PFSK-1 (cell line): ENCODE measurements around the gene PSRC1.

Source experiments
- FOXP2 ChIP-seq: optimal IDR thresholded peaks from 2 replicates; pipeline ENCODE3; 2011; ENCODE audit warnings: borderline replicate concordance, control low read depth, inconsistent platforms; ENCODE audit not compliant: insufficient read depth; ENCODE audit errors: extremely low read length, extremely low read depth
- POLR2AphosphoS5 ChIP-seq: IDR thresholded peaks from 2 replicates; pipeline ENCODE4 v1.6.1; 2012; ENCODE audit warnings: low read depth, mild to moderate bottlenecking, control low read depth, low read length, moderate library complexity
- SIN3A ChIP-seq: IDR thresholded peaks from 2 replicates; pipeline ENCODE4 v1.6.1; 2012; ENCODE audit warnings: mild to moderate bottlenecking, low read length, moderate library complexity, borderline replicate concordance; ENCODE audit not compliant: insufficient read depth
- TAF1 ChIP-seq: IDR thresholded peaks from 2 replicates; pipeline ENCODE4 v1.6.1; 2012; ENCODE audit warnings: low read length, control low read depth, borderline replicate concordance; ENCODE audit not compliant: insufficient read depth
- TF ChIP-seq, protein P1 (sequence below), 2 experiments: IDR thresholded peaks; 2 replicates each; pipeline versions ENCODE4 v1.6.1 to v1.8.0; 2011 to 2012; ENCODE audit warnings: low read depth in 2 of 2, low read length in 2 of 2, control low read depth in 1 of 2, inconsistent platforms in 1 of 2, mild to moderate bottlenecking in 1 of 2, moderate library complexity in 1 of 2; ENCODE audit not compliant: insufficient read depth in 1 of 2

PSRC1 gene

DNA sequence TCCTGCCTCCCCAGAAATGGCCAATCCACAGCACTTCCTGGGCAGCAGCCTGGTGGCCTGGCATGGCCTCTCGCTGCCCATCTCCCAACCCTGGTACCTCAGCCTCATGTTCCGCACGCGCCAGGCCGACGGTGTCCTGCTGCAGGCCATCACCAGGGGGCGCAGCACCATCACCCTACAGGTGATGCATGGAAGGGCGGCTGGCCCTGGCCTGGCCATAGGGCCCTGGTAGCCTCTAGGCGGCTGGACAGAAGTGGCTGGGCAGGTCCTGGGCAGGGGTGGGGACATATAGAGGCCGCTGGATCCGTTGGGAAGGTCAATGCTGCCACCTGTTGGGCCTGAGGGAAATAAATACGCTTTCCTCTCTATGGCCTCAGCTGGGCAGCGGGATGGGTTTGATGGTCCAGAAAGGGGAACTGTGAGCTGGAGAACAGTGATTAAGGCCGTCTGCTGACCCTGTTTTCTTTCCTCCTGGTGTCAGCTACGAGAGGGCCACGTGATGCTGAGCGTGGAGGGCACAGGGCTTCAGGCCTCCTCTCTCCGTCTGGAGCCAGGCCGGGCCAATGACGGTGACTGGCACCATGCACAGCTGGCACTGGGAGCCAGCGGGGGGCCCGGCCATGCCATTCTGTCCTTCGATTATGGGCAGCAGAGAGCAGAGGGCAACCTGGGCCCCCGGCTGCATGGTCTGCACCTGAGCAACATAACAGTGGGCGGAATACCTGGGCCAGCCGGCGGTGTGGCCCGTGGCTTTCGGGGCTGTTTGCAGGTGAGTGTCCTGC is 19.2 kb downstream of the PSRC1 start:
- no peak for TF ChIP-seq SIN3A
- TF ChIP-seq, protein P1, sequence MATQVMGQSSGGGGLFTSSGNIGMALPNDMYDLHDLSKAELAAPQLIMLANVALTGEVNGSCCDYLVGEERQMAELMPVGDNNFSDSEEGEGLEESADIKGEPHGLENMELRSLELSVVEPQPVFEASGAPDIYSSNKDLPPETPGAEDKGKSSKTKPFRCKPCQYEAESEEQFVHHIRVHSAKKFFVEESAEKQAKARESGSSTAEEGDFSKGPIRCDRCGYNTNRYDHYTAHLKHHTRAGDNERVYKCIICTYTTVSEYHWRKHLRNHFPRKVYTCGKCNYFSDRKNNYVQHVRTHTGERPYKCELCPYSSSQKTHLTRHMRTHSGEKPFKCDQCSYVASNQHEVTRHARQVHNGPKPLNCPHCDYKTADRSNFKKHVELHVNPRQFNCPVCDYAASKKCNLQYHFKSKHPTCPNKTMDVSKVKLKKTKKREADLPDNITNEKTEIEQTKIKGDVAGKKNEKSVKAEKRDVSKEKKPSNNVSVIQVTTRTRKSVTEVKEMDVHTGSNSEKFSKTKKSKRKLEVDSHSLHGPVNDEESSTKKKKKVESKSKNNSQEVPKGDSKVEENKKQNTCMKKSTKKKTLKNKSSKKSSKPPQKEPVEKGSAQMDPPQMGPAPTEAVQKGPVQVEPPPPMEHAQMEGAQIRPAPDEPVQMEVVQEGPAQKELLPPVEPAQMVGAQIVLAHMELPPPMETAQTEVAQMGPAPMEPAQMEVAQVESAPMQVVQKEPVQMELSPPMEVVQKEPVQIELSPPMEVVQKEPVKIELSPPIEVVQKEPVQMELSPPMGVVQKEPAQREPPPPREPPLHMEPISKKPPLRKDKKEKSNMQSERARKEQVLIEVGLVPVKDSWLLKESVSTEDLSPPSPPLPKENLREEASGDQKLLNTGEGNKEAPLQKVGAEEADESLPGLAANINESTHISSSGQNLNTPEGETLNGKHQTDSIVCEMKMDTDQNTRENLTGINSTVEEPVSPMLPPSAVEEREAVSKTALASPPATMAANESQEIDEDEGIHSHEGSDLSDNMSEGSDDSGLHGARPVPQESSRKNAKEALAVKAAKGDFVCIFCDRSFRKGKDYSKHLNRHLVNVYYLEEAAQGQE (IDR thresholded peaks at IDR 0.05; ENCODE audit: insufficient read depth in 1 of 2, low read depth in 2 of 2, low read length in 2 of 2), result 0 out of 4 replicates have a peak, but pooled peaks of 1 of the 2 experiments have one; percentile 9
- no peak for TF ChIP-seq TAF1
- TF ChIP-seq POLR2AphosphoS5, result no peak
- peak; percentile 92 for TF ChIP-seq FOXP2

DNA sequence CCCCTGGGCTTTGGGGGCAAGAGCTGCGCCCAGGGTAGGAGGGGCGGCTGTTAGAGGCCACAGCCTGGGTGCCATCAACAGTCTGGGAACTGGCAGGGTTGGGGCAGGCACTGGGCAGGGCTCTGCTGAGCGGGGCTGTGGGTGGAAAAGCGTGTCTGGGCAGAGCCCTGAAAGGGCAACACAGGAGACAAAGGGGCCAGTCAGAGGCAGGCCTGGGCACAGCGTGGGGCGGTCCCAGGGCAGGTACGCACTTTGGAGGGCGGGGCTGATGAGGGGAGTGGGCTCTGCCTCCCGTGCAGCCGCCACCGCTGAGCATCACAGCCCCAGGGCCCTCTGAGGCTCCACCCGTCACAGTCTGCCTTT is 19.7 kb downstream of the PSRC1 start:
- TF ChIP-seq FOXP2, result no peak
- TF ChIP-seq TAF1, result no peak
- no peak for TF ChIP-seq SIN3A
- TF ChIP-seq POLR2AphosphoS5, result no peak
- TF ChIP-seq, protein P1 (IDR thresholded peaks at IDR 0.05; ENCODE audit: insufficient read depth in 1 of 2, low read depth in 2 of 2, low read length in 2 of 2), result no peak

DNA sequence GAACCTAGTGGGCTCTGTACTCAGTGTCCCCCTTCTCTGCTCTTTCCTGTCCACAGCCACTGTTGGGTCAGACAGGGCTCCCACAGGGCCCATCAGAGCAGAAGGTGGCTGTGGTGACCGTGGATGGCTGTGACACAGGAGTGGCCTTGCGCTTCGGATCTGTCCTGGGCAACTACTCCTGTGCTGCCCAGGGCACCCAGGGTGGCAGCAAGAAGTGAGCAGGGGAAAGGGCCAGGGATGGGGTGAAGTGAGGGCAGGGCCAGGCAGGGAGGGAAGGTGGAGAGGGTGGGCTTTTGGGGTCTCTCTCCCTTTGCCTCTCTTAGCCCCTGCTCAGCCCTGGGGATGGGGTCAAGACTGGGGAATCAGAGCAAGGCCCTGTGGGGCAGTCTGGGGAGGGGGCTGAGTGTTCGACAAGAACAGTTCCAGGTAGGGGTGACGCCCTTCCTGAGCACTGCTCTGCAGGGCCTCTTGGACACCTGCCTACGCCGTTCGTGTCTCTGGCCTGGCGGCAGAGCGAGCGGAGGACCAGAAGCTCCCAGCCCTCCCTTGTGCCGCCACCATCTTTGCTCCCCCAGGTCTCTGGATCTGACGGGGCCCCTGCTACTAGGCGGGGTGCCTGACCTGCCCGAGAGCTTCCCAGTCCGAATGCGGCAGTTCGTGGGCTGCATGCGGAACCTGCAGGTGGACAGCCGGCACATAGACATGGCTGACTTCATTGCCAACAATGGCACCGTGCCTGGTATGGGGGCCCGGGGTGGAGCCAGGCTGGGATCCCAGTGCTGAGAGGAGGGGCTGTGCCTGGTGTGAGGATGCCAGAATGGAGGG is 20.5 kb downstream of the PSRC1 start:
- TF ChIP-seq TAF1, result no peak
- TF ChIP-seq SIN3A, result no peak
- TF ChIP-seq POLR2AphosphoS5, result no peak
- TF ChIP-seq FOXP2, result no peak
- TF ChIP-seq, protein P1 (IDR thresholded peaks at IDR 0.05; ENCODE audit: insufficient read depth in 1 of 2, low read depth in 2 of 2, low read length in 2 of 2), result no peak

DNA sequence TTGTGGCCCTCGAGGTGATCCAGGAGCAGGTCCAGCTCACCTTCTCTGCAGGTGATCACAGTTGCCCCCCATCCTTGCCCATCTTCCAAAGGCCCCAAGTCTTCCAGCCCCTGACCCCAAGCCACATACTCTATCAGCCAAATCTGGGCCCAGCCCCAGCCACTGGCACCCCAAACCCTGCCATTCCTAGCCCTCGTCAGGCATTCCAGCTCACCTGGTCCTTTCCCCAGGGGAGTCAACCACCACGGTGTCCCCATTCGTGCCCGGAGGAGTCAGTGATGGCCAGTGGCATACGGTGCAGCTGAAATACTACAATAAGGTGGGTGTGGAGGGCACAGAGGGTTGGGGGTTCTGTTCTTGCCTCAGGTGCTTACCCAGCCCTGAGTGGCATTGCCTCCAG is 21.4 kb downstream of the PSRC1 start:
- TF ChIP-seq FOXP2, result no peak
- no peak for TF ChIP-seq TAF1
- TF ChIP-seq, protein P1 (IDR thresholded peaks at IDR 0.05; ENCODE audit: insufficient read depth in 1 of 2, low read depth in 2 of 2, low read length in 2 of 2), result no peak
- TF ChIP-seq POLR2AphosphoS5, result no peak
- no peak for TF ChIP-seq SIN3A
